HFFc6 (cell line): ENCODE measurements around the gene THRB. TPM values are rescaled to one million over a fixed set of nuclear protein-coding genes. Genes with fewer than 3 reads are reported as not detected.

Source experiments
- DNase-seq: peaks from one replicate; pipeline ENCODE4 v3.0.0-alpha.2; 2018
- H3K27ac Mint-ChIP-seq: 2 replicates; pipeline ENCODE4 v1.8.0; 2020; ENCODE audit warnings: mild to moderate bottlenecking, mixed read lengths
- H3K27me3 Mint-ChIP-seq: 2 replicates; pipeline ENCODE4 v1.8.0; 2021; ENCODE audit warnings: mild to moderate bottlenecking, moderate library complexity, mixed read lengths; ENCODE audit not compliant: insufficient read depth
- H3K36me3 Mint-ChIP-seq: 2 replicates; pipeline ENCODE4 v1.8.0; 2021; ENCODE audit warnings: low read depth, mixed read lengths
- H3K4me1 Mint-ChIP-seq: 2 replicates; pipeline ENCODE4 v1.8.0; 2020; ENCODE audit warnings: low read depth, mixed read lengths
- H3K4me3 Mint-ChIP-seq: 2 replicates; pipeline ENCODE4 v1.8.0; 2020; ENCODE audit warnings: mild to moderate bottlenecking, moderate library complexity, mixed read lengths
- H3K9me3 Mint-ChIP-seq: 2 replicates; pipeline ENCODE4 v1.8.0; 2020; ENCODE audit warnings: mild to moderate bottlenecking, mixed read lengths
- total RNA-seq, 6 experiments: library from RNA; stranded (reverse); fragmentation: NEBNext Ultra II Directional; extraction: Animal tissue kit (Norgen Biotek cat#: 25700); gene quantifications; 2 replicates in 1 of 6; 3 replicates in 5 of 6; pipeline ENCODE4 v1.2.3, GENCODE V29; 2021
- TF ChIP-seq, protein P1 (sequence below): fragments of 200-600 bp; sonication (generic); IDR thresholded peaks from 2 replicates; pipeline ENCODE4 v1.5.0; 2021; ENCODE audit warnings: antibody characterized with exemption, mild to moderate bottlenecking

Gene THRB
- total RNA-seq, 6 experiments from 2014 or later: not detected

DNA sequence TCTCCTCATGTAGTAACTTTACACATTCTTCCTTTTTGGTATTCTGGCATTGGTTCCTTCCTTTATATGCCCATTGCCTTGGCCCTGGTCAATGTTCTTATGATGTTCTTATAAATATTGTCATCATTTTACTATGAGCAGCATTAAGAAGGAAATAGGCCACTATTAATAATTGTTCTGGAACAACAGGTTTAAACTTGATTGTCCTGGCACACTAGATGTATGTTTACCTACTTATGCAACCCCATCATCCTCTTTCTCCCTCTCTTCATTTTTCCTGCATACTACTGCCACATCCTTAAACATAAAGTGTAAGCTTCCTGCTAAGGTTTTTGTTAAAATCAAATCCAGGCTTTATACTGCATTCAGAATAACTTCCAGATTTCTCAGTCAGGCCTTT lies 114.7 kb downstream of the THRB start:
- no peaks in the 10 kb centered on the region for H3K36me3 Mint-ChIP-seq
- DNase-seq: no peak
- TF ChIP-seq, protein P1, sequence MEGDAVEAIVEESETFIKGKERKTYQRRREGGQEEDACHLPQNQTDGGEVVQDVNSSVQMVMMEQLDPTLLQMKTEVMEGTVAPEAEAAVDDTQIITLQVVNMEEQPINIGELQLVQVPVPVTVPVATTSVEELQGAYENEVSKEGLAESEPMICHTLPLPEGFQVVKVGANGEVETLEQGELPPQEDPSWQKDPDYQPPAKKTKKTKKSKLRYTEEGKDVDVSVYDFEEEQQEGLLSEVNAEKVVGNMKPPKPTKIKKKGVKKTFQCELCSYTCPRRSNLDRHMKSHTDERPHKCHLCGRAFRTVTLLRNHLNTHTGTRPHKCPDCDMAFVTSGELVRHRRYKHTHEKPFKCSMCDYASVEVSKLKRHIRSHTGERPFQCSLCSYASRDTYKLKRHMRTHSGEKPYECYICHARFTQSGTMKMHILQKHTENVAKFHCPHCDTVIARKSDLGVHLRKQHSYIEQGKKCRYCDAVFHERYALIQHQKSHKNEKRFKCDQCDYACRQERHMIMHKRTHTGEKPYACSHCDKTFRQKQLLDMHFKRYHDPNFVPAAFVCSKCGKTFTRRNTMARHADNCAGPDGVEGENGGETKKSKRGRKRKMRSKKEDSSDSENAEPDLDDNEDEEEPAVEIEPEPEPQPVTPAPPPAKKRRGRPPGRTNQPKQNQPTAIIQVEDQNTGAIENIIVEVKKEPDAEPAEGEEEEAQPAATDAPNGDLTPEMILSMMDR: no peak
- no peak overlapping the region for H3K4me3 Mint-ChIP-seq
- peaks cover 2% of the 10 kb centered on the region; the same call in 1 of the 2 replicates for H3K27me3 Mint-ChIP-seq
- no peaks in the 10 kb centered on the region for H3K4me1 Mint-ChIP-seq
- no peak overlapping the region for H3K27ac Mint-ChIP-seq
- peaks cover 11% of the 10 kb centered on the region; the same call in 1 of the 2 replicates for H3K9me3 Mint-ChIP-seq

DNA sequence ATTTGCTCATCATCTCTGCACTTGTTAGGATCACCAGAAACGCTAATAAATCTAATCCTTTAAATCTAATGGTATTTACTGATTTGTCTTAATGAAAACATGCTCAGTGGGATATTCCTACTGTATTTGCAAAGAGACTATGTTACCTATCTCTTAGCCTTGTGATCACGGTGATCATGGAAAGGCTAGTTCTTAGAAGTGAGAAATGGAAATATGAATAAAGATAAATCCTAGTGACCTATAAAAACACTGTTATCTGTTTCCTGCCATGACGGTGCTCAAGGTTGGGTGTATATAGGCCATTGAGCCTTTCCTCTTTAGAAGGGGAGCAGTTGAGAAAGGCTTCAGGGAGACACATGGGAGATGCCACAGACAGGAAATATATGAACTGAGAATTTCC lies 116.3 kb downstream of the THRB start:
- no peak overlapping the region for H3K27ac Mint-ChIP-seq
- H3K27me3 Mint-ChIP-seq: peaks cover 2% of the 10 kb centered on the region; the same call in 1 of the 2 replicates
- TF ChIP-seq, protein P1: no peak
- no peaks in the 10 kb centered on the region for H3K36me3 Mint-ChIP-seq
- H3K4me1 Mint-ChIP-seq: no peaks in the 10 kb centered on the region
- no peak overlapping the region for H3K4me3 Mint-ChIP-seq
- H3K9me3 Mint-ChIP-seq: peaks cover 11% of the 10 kb centered on the region; the same call in 1 of the 2 replicates
- no peak for DNase-seq

DNA sequence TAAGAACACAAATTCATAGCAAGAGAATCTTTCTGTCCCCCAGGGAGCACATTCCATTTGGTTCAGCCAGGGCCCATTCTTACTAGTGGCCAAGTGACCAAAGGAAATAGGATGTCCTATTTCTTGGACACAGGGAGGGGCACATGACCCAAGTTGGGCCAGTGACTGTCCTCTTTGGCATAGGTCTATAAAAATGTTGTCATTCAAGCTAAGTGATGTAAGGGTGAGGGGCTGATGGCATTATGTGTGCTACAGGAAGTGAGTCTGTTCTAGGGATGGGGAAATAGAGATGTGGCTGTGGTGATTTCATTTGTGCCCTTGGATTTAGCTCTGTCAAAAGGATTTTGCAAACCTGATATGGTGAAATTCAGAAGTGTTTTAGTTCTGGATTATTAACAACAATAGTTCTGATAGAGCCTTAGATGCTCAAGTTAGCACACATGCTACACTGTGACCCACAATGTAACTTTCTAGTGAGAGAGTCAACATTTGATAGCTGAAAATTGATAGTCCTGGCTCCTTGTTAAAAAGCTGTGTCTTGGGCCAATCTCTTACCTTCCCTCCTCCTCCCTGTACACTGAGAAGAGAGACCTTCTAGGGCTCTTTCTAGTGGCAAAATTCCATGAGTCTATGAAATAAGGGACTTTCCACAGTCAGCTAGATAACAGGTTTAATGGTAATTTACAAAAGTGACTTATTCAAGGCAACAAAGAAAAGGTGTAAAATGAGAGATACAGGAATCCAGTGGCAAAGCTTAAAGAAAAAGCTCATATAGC lies 117.2 kb downstream of the THRB start:
- no peak overlapping the region for H3K4me3 Mint-ChIP-seq
- TF ChIP-seq, protein P1: no peak
- DNase-seq: no peak
- no peaks in the 10 kb centered on the region for H3K4me1 Mint-ChIP-seq
- peaks cover 11% of the 10 kb centered on the region; the same call in 1 of the 2 replicates for H3K9me3 Mint-ChIP-seq
- no peak overlapping the region for H3K27ac Mint-ChIP-seq
- no peaks in the 10 kb centered on the region for H3K36me3 Mint-ChIP-seq
- no peaks in the 10 kb centered on the region for H3K27me3 Mint-ChIP-seq

DNA sequence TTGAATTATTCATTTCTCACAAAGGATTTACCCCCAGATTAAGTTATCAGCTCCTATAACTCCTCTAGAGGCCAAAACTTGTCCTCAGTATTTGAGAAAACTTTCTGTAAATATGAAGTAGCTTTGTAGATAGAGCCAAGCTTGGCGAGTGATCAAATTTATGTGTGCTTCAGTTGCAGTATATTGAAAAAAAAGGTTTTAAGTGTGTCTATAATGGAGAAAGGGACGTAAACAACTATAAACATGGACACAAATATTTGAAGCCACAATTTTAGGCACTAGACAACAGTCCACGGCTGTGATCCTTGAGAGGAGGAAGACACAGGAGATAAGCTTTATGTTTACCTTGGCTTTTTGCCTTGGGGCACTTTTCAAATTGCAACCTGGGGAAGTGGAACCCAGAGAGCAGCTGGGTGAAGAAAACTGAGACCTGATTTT lies 118.7 kb downstream of the THRB start:
- Mint-ChIP-seq H3K4me3 (no peak overlapping the region), H3K27me3 (no peaks in the 10 kb centered on the region), H3K36me3 (no peaks in the 10 kb centered on the region), H3K9me3 (peaks cover 11% of the 10 kb centered on the region; the same call in 1 of the 2 replicates), H3K4me1 (no peaks in the 10 kb centered on the region), H3K27ac (no peak overlapping the region)
- no peak for DNase-seq
- TF ChIP-seq, protein P1: no peak

DNA sequence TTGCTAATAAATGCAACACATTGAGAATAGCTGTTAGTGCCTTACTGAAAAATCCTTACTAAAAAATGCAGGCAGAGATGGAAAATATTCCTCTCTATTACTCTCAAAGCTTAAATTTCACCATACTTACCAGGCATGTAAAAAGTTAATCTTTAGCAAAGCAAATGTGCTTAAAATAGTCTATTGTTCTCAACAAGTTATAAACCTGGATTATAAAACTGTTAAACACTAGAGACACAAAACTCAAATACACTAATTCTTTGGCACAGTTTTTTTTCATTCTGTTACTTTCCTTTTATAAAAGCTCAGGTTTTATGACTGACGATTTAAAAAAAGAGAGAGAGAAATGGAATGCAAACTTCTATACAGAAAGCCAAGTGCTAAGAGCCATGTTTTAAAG lies 119.8 kb downstream of the THRB start:
- Mint-ChIP-seq H3K4me3 (no peak overlapping the region), H3K9me3 (peaks cover 6% of the 10 kb centered on the region; the same call in 1 of the 2 replicates), H3K27me3 (no peaks in the 10 kb centered on the region), H3K36me3 (no peaks in the 10 kb centered on the region), H3K27ac (no peak overlapping the region), H3K4me1 (no peaks in the 10 kb centered on the region)
- TF ChIP-seq, protein P1: no peak
- DNase-seq: no peak
